HG03457 (cell line): Measurements from ENCODE around the gene BMAL2.

Experiments used
- ATAC-seq: cut with Tn5 transposase; IDR thresholded peaks from one replicate; pipeline ENCODE4 v1.9.1; 2021; ENCODE audit warnings: moderate number of reproducible peaks; ENCODE audit not compliant: unreplicated experiment

BMAL2 gene

GRCh38 chr12:27332714-27333402 lies at the start of gene BMAL2:
Gene BMAL2, plus strand, starts transcription at chr12:27332836. Its CDS starts 237 bp downstream, at chr12:27333073.
- ATAC-seq = no peak

GRCh38 chr12:27284021-27284420 lies 48.6 kb upstream of the BMAL2 start:
- no peak for ATAC-seq

GRCh38 chr12:27284751-27285150 lies 47.9 kb upstream of the BMAL2 start:
- peak; percentile 61 for ATAC-seq

- no peak for ATAC-seq
These were observed 47.2 kb upstream of the BMAL2 start for GRCh38 chr12:27285403-27285802.

GRCh38 chr12:27289414-27289813 lies 43.2 kb upstream of the BMAL2 start:
- no peak for ATAC-seq

GRCh38 chr12:27290501-27291168 lies 42.0 kb upstream of the BMAL2 start:
- no peak for ATAC-seq

- no peak for ATAC-seq
These were observed 40.8 kb upstream of the BMAL2 start for GRCh38 chr12:27291862-27292261.

GRCh38 chr12:27292718-27293117 lies 39.9 kb upstream of the BMAL2 start:
- ATAC-seq = no peak

- ATAC-seq = no peak
These were observed 39.2 kb upstream of the BMAL2 start for GRCh38 chr12:27293463-27293862.

GRCh38 chr12:27296674-27297073 lies 36.0 kb upstream of the BMAL2 start:
- no peak for ATAC-seq

GRCh38 chr12:27297566-27297965 lies 35.1 kb upstream of the BMAL2 start:
- ATAC-seq = no peak

GRCh38 chr12:27299102-27299501 lies 33.5 kb upstream of the BMAL2 start:
- ATAC-seq = no peak

- ATAC-seq = no peak
These were observed 32.4 kb upstream of the BMAL2 start for GRCh38 chr12:27300226-27300625.

- ATAC-seq = no peak
These were observed 29.2 kb upstream of the BMAL2 start for GRCh38 chr12:27303139-27304111.

GRCh38 chr12:27304856-27305255 lies 27.8 kb upstream of the BMAL2 start:
- ATAC-seq = no peak

- no peak for ATAC-seq
These were observed 26.8 kb upstream of the BMAL2 start for GRCh38 chr12:27305673-27306456.

- no peak for ATAC-seq
These were observed 23.2 kb upstream of the BMAL2 start for GRCh38 chr12:27309293-27309994.

- ATAC-seq = no peak
These were observed 22.7 kb upstream of the BMAL2 start for GRCh38 chr12:27309995-27310315.

- ATAC-seq = no peak
These were observed 15.7 kb upstream of the BMAL2 start for GRCh38 chr12:27316947-27317346.

- ATAC-seq = no peak
These were observed 13.2 kb upstream of the BMAL2 start for GRCh38 chr12:27319409-27319808.
